Measurements from ENCODE around the gene PKHD1. TPM values are rescaled to one million over a fixed set of nuclear protein-coding genes. Genes with fewer than 3 reads are reported as not detected.

The PKHD1 gene
- total RNA-seq, 1 experiment from 2014 or later: 0.09 TPM

- H4K8ac ChIP-seq (replicated peaks; ENCODE audit: insufficient read length, low read depth, low read length): no peak overlapping the region
- no peak for DNase-seq
- H4K91ac ChIP-seq (ENCODE audit: insufficient read length, low read depth, low read length): no peak overlapping the region
- no peaks in the 10 kb centered on the region for H3K36me3 Mint-ChIP-seq (ENCODE audit: insufficient read depth in 1 of 3, low read depth in 3 of 3)
- no CpG with 5 or more reads among the region's 1 CpG for WGBS (ENCODE audit: extremely low coverage, insufficient read length, low lambda C conversion rate)
- H4K5ac ChIP-seq (ENCODE audit: insufficient read length, low read depth, low read length): no peak overlapping the region
- no peak overlapping the region for H3K4me3 Mint-ChIP-seq
- no peaks in the 10 kb centered on the region; a peak in 1 of 5 replicates for H3K9me3 Mint-ChIP-seq
- no peak overlapping the region for H2AFZ ChIP-seq (ENCODE audit: low read length)
- H3T11ph ChIP-seq (ENCODE audit: low read length): no peak overlapping the region
- H3K27me3 ChIP-seq (ENCODE audit: insufficient read depth, low read length): no peaks in the 10 kb centered on the region
- H2BK20ac ChIP-seq (ENCODE audit: low read depth, low read length, poor library complexity, severe bottlenecking): no peak overlapping the region
- H3K27me3 Mint-ChIP-seq (ENCODE audit: low read depth): peaks cover 1% of the 10 kb centered on the region; the same call in 1 of the 2 replicates
- H3K79me2 ChIP-seq (ENCODE audit: insufficient read depth, low read length): no peaks in the 10 kb centered on the region
- H2BK5ac ChIP-seq (ENCODE audit: insufficient read length, low read length): no peak overlapping the region
- no peak overlapping the region for H3K23ac ChIP-seq (ENCODE audit: insufficient read length, low read depth, low read length)
- no peak overlapping the region; a peak in 1 of 7 replicates for H3K27ac Mint-ChIP-seq
- H2AK5ac ChIP-seq (ENCODE audit: insufficient read length, low read length): no peak overlapping the region
- peaks cover 10 to 13% of the 10 kb centered on the region in 2 experiments for H3K4me1 Mint-ChIP-seq
- H3K27ac ChIP-seq (ENCODE audit: insufficient read length, low read depth, low read length): no peak overlapping the region
- H4K20me1 ChIP-seq (ENCODE audit: control insufficient read depth, insufficient read depth, insufficient read length): no peaks in the 10 kb centered on the region
- no peak overlapping the region for H2BK120ac ChIP-seq (ENCODE audit: low read depth, low read length, poor library complexity, severe bottlenecking)
- H3K14ac ChIP-seq (ENCODE audit: insufficient read depth, low read length): no peak overlapping the region
- no peak overlapping the region for H3K4ac ChIP-seq (ENCODE audit: low read depth, low read length)
- no peak overlapping the region for H2BK15ac ChIP-seq (ENCODE audit: low read depth, low read length)
- no peaks in the 10 kb centered on the region for H3K9me3 ChIP-seq (ENCODE audit: control insufficient read depth, low read depth, low read length)
- no peak overlapping the region for H3K4me2 ChIP-seq (ENCODE audit: insufficient read depth, insufficient read length, low read length)
- no peaks in the 10 kb centered on the region for H3K4me1 ChIP-seq (ENCODE audit: insufficient read depth, low read length)
- no peak for TF ChIP-seq CTCF (conservative IDR thresholded peaks at IDR 0.05)
- H3K18ac ChIP-seq (ENCODE audit: insufficient read length, low read depth, low read length): no peak overlapping the region
- H3K79me1 ChIP-seq (ENCODE audit: insufficient read depth, low read depth, low read length, poor library complexity, severe bottlenecking): no peaks in the 10 kb centered on the region
- no peaks in the 10 kb centered on the region for H3K23me2 ChIP-seq (ENCODE audit: insufficient read length, low read depth, low read length, poor library complexity, severe bottlenecking)
- no peak overlapping the region for H3K9ac ChIP-seq (ENCODE audit: extremely low read depth, insufficient read length, low read length)
- no peak overlapping the region for H3K56ac ChIP-seq (ENCODE audit: insufficient read length, low read depth, low read length)
- H2BK12ac ChIP-seq (ENCODE audit: insufficient read length, low read depth, low read length): no peak overlapping the region
Observed at GRCh38 chr6:52014391-52014790, 73.0 kb downstream of the PKHD1 start.
